Measurements from ENCODE around the gene ZBTB7C.

The ZBTB7C gene

GRCh38 chr18:48105317-48105716 is 303.9 kb downstream of the ZBTB7C start:
- no peak for DNase-seq

- DNase-seq, result no peak
Observed at GRCh38 chr18:48104705-48105104, 304.5 kb downstream of the ZBTB7C start.

DNA sequence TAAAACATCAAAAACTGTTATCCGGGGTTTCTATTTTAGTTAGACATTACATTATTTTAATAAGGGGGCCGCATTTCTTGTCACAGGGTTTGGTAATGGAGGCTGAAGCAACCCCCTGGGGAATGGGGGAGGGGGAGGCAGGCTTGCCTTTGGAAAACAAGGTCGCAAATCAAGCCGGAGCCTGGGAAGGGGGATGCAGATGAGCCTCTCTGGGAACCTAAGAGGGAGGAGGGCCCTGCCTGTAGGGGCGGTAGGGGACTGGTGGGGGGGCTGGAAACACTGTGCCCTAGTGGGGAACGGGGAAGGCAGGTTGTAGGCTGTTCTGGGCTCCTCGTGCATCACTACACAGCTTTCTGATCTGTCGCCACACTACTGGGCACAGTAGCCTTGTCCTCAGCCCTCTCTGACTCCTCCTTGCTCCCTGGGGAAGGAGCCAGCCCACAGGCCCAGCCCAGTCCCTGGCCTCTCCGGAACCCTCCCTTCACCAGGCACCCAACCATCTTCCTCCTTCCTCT is 308.5 kb downstream of the ZBTB7C start:
- DNase-seq, result no peak

- DNase-seq, result no peak
Observed at GRCh38 chr18:48100165-48100575, 309.0 kb downstream of the ZBTB7C start.

DNA sequence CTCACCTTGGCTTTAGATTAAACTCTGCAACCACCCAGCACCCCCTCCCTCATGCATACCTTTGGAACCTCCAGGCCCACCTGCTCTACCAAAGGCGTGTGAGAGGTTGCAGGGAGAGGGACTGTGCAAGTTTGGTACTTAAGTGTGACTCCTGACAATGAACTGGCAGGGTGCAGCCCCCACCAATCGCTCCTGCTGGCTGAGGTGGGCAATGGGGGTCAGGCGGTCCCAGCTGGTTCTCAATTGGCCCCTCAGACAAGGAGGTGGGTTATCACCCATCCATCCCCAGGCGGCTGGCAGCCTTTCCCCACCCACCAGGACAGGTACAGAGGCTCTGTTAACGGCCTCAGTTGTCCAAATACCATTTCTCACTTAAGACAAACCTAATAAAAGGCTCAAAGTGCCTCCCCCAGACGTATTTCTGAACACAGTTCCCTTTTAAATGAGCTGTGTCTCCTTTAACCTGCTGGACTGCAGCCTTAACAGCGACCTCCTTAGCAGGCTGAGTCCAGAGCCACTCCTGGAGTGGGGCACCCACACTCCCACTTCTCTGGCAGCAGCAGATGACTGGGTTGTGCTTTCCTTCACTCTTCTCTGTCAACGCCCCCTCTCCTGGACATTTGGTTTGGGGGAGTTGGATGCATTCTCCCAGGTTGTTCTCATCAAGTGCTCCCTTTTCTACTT is 309.6 kb downstream of the ZBTB7C start:
- DNase-seq, result no peak

GRCh38 chr18:48098538-48098937 is 310.6 kb downstream of the ZBTB7C start:
- DNase-seq, result no peak

- no peak for DNase-seq
Observed at GRCh38 chr18:48098007-48098406, 311.2 kb downstream of the ZBTB7C start.

DNA sequence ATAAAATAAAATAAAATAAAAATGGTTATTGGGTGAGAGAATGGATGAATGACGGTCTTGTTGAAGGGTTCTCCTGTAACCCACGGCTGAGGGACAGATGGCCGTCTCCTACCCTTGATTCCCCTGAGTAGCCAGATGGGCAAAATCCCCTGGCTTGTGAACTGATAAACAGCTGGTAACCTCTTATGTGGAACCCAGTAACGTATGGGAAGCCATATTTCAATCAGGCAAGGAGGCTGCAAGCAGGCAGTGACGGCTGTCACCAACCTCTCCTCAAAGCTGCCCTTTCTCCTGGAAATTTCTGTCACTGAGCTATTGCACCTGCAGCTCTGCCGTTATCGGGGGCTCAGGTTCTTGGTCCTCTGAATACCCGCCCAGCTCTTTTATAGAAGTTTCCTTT is 313.5 kb downstream of the ZBTB7C start:
- DNase-seq, result no peak

- DNase-seq, result no peak
Observed at GRCh38 chr18:48093104-48093503, 316.1 kb downstream of the ZBTB7C start.

- no peak for DNase-seq
Observed at GRCh38 chr18:48091869-48092497, 317.2 kb downstream of the ZBTB7C start.

- no peak for DNase-seq
Observed at GRCh38 chr18:48090702-48091101, 318.5 kb downstream of the ZBTB7C start.

DNA sequence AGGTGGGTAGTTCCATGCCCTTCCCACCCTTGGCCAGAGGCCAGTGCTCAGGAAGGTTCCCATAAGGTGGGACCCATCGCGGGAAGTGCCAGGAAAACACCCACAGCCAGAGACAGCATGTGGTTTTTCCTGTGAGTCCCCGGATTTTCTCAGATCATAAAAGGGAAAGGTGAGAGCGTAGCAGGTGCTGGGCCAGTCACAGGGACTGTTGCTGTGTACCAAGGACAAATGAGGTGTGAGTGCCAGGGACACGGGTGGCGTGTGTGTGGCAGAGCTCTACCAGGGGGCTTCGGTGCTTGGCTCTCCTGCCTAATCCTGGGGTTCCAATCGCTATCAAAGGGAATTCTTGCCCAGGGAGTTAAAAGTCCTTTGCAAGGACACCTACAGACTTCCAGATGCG is 319.2 kb downstream of the ZBTB7C start:
- no peak for DNase-seq

DNA sequence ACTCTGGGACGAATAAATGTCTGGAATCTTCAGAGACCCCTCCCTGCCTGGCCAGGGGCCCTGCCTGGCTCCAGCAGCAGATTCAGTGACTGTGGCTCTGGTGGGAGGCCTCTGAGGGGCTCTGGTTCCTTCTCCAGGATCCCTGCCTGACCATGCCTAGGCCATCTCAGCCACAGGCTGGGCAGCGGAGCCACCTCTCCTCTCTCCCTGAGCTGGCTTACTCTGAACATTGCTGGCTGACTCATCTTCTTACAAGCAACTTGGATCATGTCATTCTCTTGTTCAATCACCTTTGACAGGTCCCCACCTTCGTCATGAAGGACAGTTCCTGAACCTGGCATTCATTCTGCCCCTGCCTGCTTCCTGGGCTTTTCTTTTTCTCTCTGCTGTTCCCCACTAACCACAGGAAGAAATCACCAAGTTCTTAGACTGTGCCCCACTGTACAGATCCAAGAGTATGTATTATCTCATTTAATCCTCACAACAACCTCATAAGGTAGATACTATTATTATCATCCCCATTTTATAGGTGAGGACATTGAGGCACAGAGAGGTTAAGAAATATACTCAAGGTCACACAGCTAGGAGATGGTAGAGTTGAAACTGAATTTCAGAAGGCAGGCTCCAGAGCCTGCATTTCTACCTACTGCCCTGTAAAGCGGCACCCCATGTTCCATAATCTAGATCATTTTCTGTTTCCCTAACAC is 323.2 kb downstream of the ZBTB7C start:
- no peak for DNase-seq

- DNase-seq, result no peak
Observed at GRCh38 chr18:48084858-48085257, 324.3 kb downstream of the ZBTB7C start.

DNA sequence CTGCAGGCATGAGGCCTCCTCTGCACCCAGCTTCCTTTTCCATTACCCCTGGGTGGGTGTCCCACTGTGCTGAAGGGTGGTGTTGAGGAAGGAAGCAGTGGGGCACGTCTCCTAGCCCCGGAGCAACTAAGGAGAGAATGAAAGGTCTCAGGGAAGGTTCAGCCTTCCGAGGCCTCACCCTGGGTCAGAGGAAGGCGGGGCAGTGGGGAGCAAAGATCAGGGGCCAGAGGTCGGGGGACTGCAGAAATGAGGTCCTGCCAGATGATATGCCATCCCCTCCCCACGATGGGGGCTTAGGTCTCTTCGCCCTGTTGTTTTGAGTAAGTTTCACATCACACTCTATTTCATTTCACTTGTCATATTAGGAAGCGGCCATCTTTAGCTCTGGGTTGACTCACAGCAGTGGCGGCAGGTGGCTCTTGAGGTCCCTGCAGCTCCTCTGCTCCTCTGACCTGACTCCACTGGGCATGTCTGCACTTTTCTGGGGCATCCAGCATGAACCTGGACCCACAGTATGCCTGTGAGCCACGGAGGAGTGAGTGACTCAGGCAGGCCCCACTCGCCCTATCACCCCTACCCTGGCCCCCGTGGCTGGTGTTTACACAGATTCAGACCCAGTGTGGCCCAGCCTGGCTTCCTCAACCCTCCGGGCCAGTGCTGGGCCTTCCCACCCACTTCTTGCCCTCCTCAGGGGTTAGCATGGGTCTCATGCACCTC is 325.0 kb downstream of the ZBTB7C start:
- DNase-seq, result no peak

GRCh38 chr18:48080546-48080945 is 328.6 kb downstream of the ZBTB7C start:
- no peak for DNase-seq

DNA sequence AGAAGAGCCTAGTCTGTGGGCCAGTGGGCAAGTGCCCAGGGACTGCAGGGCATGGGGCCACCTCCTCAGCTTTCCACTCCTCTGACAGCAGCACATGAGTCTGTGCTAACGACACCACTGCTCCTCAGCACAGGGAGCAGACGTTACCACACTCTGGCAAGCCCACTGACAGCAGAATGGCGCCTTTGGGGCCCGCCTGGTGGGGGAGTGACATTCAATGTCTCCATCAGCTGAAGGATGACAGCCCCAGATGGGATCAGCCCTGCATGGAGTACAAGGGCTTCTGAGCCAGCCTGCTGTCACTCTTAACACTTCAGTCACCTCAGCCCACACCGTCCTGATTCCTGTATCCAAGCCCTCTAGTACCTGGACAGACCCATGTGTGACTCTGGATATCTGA is 329.3 kb downstream of the ZBTB7C start:
- DNase-seq, result no peak

GRCh38 chr18:48078448-48078847 is 330.7 kb downstream of the ZBTB7C start:
- DNase-seq, result no peak

DNA sequence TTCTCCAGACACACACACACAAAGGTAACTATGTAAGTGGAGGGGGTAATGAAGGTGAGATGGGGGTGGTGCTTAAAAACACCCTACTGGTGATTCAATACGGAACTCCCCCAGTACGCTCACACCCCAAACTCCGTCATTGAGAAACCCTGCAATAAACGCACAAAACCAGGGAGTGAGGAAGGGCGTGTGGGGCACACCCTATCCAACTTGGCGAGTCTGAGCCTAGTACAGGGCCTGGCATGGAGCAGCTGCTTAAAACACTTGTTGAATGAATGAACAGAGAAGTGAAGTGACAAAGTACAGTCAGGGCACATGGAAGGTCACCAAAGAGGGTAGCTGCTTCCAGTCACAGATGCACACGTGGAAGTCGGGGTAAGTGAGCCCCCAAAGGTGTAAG is 331.9 kb downstream of the ZBTB7C start:
- DNase-seq, result no peak

GRCh38 chr18:48076461-48076860 is 332.7 kb downstream of the ZBTB7C start:
- no peak for DNase-seq

- DNase-seq, result no peak
Observed at GRCh38 chr18:48075707-48076093, 333.5 kb downstream of the ZBTB7C start.

DNA sequence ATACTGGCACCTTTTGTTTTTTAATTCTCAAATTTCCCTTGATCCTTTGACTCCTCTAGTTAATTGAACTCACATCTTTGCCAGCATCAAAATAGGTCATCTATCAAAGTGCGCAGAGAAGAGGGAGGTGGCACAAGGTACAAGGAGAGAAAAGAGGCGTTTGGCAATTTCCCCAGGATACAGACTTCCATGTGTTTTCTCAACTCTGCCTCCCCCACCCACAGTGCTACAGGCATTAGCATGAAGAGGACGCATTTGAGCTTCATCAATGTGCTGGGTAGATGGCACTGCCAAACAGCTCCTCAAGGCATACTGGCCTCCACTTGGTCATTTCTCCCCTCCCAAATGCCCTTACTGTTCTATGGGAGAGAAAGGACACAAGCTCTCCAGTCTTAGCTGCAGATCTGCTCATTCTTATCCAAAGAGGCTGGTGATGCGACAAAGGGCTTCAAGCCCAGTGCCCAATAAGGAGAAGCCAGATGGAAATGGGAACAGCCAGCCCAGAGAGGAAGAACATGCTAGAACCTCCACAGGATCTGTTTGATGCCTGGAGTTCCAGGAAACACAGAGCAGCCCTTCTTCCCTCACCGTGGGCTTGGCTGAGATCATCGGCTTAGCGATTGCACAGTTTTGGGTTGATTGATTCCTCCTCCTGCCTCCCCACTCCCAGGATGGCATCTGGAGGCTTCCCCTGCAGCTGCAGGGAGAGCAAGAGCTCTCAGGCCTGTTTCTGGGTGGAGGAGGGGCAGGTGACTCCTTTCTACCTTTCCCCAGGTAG is 334.1 kb downstream of the ZBTB7C start:
- no peak for DNase-seq

All from activated CD4-positive, alpha-beta T cell treated with anti-CD3 and anti-CD28 coated beads, Interleukin-2, amount 50 U/mL, for 16 hours (primary cell).